Measurements from ENCODE around the gene CECR2.

The CECR2 gene

DNA sequence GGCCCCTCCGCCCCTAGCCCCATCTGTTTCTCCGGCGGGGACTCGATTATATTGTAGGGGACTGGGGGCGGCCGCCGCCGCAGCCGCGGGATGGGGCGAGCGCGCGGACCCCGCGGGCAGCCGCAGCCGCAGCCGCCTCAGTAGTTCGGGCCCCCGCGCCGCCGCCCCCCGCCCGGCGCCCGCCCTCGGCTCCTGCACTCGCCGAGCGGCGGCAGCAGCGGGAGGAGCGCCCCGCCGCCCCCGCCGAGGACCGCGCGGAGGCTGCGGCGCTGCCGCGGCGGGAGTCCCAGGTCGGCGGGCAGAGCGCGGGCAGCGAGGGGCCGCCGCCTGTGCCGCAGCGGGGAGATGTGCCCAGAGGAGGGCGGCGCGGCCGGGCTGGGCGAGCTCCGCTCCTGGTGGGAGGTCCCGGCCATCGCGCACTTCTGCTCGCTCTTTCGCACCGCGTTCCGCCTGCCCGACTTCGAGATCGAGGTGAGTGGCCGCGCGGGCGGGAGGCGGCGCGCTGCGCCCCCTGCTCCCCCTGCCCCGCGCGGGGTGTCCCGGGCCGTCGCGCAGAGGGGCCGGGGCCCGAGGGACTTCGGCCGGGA is at the start of gene CECR2:
TSS of gene CECR2 (plus strand) at position 22 of the 587 bp plus-strand sequence. CDS start at position 346, 324 bp downstream.
- peak in 1 of 2 experiments; percentile 12 for DNase-seq

DNA sequence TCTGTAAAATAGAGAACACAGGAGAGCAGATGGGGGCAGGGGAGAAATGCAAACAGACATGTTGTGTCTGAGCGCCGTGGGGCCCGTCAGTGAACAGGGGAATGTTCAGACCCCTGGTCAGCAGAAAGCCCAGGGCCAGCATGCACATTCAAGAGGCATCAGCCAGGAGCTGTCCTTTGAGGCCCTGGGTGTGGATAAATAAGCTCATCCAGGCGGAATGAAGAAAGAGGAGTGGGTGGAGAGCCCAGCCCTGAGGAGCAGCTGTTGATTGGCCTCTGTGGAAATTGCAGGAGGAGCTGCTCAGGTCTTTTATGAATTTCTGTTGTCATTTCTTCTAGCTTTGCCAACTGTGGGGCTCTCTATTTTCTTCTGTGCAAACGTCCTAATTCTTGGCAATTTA is 49.7 kb upstream of the CECR2 start:
- DNase-seq = peak in 1 of 2 experiments; percentile 8

DNA sequence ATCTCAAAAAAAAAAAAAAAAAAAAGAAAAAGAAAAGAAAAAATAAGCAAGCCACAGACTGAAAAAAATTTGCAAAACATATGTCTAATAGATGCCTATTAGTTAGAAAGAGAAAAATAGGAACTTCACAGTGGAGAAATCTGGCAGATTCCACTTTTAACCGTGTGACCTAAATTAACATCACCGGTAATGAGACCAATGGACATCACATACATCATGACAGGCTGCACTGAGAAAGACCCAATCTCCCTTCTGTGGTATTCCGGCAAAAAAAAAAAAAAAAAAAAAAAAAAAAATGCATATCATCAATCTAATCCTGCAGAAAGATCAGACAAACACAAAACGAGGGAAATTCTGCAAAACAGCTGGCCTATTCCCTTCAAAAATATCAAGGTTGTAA is 46.7 kb upstream of the CECR2 start:
- DNase-seq = no peak

DNA sequence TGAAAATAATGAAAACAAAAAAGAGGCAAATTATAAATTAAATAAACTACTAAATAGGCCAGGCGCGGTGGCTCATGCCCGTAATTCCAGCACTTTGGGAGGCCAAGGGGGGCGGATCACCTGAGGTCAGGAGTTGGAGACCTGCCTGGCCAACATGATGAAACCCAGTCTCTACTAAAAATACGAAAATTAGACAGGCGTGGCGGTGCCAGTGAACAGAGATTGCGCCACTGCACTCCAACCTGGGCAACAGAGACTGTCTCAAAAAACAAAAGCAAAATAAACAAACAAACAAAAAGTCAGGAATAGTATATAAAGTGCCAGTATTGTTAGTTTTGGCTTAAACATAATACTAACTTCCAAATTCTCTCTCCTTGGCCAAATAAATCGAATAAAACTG is 37.6 kb upstream of the CECR2 start:
- no peak for DNase-seq

DNA sequence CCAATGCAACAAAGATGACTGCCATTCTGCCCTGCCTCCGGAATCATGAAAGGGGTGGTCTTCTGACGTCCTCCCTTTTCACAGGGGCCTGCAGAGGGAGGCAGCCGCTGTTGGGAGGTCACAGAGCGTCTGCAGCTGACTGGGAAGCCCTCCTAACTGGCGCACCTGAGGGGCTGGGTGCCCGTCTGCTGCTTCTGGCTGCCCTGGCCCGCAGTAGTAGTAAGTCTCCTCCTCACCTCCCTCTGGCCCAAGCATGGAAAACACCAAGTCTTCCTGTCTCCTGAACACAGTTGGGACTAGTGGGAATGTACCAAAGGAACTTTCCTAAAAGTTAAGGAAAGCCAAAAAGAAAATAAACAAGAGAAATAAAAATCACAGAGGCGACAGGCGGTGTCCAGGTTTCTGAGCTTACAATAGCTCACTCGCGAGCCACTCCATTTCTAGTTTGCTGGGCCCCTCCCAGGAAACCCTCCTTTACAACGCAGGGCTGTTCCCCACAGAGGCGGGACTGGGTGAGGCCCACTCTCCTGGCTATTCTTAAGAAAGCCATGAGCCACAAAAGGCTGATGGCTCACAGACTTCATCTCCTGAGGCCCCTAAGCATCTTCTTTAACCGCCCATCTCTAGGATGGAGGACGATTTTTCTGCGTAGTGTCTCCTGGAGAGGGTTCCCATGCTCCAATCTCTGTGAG is 37.0 kb upstream of the CECR2 start:
- no peak for DNase-seq

DNA sequence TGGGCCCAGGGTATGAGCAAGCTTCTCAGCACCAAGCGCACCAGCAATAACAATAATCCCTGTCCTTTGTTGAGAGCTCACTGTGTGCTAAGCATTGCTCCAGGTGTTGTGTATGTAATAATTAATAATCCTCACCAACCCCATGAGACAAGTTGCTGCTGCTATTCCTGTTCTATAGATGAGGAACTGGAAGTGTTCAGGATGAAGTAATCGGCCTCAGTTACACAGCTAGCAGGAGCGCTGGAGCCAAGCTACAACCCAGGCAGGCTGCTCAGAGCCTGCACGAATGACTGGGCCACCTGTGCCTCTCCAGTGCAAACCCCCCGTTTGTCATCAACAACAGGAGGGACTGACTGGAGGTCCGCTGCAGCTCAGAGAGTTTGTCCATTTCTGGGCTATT is 35.2 kb upstream of the CECR2 start:
- no peak for DNase-seq

DNA sequence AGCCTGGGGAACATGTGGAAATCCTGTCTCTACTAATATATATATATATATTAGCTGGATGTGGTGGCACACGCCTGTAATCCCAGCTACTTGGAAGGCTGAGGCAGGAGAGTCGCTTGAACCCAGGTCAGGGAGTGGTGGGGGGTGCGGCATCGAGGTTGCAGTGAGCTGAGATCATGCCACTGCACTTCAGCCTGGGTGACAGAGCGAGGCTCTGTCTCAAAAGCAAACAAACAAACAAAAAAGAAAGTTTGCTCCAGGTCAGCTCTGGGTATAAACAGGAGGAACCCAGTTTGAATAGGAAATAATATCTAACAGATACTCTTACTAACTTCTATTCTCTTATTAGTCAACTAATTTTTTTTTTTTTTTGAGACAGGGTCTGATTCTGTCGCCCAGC is 34.3 kb upstream of the CECR2 start:
- DNase-seq = no peak

DNA sequence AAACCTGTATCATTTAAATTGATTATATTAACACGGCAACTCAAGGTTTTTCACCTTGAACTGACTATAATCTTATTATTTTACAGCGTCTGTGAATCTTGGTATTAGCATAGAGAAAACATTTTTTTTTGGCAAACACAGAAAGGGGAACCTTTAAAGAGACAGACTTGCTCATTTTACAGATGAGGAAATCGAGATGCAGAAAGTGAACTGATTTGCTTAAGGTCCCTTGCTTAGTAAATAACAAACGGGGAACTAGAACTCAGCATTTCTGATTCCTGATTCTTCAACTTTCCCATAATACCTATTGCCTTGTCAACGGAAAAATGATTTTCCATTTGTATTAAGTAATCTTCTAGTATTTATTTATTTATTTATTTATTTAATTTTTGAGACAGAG is 33.2 kb upstream of the CECR2 start:
- DNase-seq = no peak

DNA sequence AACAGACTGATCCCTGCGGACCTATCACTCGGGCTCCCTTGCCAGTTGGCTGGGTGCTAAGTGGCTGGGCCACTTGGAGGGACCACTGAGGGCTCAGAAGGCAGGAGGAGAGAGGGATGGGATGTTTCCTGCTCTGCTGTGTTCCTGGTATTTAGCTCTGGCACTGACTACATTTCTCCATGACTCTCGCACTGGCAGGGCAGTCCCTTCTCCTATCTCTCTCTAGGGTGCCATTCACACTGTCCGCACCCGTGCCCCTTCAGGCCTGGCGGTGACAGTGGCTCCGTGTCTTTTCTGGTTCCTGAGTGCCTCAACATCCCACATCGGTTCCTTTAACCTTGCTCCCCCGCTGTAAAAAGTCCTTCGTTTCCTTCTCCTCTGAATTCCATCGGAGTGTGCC is 31.6 kb upstream of the CECR2 start:
- DNase-seq = no peak

DNA sequence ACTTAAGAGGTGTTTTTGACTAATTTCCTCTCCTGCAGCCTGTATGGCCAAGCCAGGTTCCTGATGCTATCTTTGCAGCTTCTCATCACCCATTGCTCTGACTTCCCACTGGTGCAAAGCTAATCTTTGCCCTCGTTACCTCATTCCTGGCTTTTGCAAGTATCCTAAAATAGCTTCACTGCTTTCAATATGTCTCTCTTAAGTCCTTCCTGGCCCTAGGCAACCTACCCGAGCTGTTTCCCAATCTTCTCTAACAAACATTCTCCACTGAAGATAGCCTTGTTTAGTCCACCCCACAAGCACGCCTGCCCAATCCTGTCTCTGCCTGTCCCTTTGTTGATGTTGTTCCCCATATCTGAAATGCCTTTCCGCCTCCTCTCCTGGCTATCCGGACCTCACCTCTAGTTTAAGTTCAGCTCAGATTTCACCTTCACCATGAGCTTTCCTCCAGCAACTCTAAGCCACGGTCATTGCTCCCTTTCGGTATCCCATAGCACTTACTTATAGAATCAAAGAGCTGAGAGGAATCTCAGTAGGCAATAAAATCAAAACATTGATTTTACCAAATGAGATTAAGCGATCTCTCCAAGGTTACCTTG is 30.1 kb upstream of the CECR2 start:
- DNase-seq = no peak

DNA sequence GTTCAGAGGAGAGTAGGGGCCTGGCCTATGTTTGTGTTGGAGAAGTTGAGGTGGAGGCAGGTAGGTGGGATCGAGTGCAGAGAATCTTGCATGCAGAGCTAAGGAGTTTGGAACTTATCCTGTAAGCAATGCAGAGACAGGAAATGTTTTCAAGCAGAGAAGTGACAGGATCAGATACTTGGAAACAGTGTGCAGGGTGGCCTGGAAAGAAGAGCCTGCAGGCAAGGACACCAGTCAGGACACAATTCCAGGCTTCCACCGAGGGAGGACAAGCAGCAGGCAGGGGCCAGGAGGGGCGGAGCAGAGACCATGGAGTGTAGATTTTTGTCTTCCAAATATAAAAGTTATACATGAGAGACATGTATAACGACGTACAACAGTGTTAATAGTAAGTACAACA is 26.9 kb upstream of the CECR2 start:
- no peak for DNase-seq

DNA sequence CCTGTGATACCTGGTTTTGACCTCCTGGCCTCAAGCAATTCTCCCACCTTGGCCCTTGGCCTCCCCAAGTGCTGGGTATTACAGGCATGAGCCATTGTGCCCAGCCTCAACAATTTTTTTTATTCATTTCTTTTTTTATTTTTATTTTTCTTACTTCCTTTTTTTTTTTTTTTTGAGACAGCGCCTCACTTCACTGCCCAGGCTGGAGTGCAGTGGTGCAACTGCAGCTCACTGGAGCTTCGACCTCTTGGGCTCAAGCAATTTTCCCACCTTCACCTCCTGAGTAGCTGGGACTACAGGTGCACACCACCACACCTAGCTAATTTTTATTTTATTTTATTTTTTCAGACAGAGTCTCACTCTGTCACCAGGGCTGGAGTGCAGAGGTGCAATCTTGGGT is 25.5 kb upstream of the CECR2 start:
- no peak for DNase-seq

DNA sequence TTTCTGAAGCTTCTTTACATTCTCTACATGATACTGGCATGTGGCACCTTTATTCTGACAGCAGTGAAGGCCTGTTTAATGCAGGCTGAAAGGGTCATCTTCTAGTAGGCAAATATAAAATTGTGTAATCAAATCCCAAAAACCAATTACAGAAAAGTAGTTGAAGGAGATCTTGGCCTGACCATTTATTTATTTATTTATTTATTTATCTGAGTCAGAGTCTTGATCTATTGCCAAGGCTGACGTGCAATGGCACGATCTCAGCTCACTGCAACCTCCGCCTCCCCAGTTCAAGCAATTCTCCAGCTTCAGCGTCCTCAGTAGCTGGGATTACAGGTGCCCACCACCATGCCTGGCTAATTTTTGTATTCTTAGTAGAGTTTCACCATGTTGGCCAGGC is 22.7 kb upstream of the CECR2 start:
- DNase-seq = no peak

DNA sequence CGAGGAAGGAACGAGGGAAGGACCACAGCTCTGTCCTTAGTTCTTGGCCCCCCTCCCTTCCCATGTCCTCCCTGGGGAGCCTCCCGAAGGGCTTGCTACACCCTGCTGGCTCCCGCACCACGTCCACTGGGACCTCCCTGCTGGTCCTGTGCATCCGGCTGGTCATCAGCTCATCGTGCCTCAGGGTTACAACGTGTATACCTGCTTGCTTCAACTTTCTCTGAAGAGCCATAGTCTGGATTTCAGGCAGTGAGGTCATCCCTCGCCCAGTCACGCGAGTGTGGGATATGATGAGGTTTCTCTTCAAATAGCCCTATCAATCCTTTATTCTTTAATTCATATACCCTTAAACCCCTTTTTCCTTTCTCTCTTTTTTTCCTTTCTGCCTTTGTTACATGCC is 21.5 kb upstream of the CECR2 start:
- no peak for DNase-seq

DNA sequence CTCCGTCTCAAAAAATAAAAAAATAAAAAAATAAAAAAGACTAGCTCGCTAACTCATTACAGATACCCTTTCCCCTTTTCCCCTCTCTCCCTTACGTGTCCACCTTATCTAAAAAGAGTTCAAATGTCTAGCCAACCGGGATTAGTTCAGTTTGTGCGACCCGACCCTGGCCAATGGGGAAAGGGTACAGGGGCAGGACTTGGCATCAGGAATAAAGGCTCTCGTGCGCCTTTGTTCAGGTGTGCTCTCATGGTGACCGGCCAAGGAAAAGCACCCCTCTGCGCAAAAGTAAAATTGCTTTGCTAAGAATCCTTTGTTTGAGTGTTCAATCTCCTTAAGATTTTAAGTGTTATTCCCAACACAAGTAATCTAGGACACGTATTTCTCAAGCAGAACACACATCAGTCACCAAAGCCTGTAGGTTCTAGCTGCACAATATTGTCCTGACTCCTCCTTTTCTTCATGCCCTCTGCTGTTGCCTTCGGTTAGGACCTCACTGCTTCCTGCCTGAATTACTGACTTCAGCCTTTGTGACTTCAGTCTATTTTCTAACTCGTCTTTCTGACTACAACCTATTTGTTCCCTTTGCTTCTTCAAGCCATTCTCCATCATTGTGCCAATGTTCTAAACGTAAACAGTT is 20.7 kb upstream of the CECR2 start:
- no peak for DNase-seq

DNA sequence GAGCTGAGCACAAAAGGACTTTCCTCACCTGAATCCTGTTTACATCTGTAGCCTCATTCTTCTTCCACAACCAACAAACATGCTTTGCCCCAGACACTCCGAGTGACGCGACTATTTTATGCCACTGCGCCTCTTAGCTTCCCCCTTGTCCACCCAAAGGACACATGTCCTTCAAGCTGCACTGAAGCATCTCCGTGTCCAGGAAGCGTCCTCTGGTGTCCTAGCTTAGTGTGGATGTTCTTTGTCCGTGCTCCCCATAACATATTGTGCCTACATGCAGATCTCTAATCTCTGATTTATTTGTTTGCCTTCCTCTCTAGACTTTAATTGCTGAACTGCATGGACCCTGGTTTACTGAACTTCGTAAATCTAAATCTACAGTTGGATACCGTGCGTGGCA is 20.1 kb upstream of the CECR2 start:
- no peak for DNase-seq

DNA sequence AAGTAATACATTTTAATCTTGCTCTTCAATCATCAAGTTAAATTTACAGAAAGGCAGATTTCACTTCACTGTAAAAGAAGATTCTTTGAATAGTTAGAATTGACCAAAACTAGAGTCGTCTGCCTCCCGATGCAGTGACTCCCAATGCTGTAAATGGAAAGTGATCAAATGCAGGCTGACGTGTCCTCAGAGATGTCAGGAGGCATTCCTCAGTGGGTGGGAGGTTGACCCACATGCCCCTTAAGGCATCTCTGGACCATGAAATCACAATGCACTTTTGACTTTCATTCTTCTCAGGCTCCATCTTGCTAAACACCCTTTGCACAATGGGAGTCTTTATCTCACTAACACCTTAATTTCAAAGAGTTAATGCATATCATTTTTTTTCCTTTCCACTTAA is 19.0 kb upstream of the CECR2 start:
- no peak for DNase-seq

DNA sequence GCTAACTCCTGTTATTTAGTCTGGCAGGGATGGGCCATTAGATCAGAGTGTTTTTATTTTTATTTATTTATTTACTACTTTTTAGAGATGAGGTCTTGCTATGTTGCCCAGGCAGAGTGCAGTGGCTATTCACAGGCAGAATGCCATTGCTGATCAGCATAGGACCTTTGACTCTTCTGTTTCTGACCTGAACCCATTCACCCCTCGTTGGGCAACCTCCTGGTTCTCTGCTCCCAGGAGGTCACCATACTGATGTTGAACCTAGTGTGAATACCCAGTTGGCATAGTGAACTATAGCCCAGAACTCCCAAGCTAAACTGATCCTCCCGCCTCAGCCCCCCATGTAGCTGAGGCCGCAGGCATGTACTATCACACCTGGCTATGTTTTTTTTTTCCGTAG is 16.5 kb upstream of the CECR2 start:
- no peak for DNase-seq

DNA sequence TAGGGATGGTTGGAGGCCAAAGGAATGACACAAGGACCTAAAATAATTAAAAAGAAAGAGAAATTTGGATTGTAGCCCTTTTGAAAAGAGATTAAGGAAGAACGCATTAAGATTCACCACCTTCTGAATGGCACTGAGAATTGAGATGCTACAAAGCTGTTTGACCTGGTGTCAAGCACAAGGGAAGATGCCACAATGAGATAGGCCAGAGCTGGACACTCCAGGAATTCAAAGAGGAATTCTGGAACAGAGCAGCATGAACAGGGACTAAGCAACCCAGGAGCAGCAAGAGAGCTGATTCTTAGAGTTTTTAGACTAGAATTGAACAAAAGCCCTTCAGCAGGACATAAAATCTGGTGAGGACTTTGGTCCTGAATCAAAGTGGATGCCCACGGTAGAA is 11.6 kb upstream of the CECR2 start:
- DNase-seq = no peak

DNA sequence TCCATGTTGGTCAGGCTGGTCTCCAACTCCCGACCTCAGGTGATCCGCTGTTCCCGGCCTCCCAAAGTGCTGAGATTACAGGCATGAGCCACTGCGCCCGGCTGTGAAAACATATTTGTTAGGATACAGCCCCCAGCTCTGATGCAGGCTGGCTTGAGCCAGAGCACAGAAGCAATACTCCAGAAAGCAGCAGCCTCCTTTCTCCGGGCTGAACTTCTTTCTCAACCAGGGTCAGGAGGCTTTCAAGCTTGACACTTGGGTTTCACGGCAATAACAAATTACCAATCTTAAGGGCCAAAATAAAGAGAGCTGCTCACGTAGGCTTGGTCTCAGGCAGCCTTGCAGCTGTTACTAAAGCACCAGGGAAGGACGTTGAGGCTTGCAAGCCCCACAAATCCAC is 10.8 kb upstream of the CECR2 start:
- no peak for DNase-seq

DNA sequence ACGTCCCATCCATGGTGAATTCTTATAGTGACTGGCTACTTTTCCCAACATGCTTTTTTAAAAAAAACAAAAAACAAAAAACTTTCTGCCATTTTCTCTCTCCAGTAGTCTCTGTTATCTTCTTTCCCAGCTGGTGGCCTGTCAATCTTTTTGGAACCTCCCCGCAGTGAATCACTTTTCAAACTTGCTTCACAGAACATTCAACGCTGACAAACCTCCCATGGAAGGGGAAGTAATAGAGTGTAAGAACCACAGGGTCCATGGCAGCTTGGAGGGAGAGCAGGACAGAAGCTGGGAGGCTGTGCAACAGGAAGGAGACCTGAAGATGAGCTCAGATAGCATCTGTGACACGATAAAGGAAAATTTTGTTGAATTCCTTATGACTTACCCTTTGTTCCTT is 9.8 kb upstream of the CECR2 start:
- DNase-seq = no peak

DNA sequence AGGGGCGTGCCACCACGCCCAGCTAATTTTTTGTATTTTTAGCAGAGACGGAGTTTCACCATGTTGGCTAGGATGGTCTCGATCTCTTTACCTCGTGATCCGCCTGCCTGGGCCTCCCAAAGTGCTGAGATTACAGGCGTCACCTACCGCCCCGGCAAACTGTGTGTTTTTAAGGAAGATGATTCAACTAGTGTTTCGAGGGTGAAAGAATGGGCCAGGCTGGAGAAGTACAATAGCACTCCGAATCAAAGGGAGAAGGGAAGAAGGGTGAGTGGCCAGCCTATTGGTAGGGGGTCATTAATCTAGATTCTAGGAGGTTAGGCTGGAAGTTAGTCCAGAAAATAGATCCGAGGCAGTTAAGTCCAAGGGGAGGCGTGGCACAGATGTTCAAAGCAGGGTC is 2.9 kb upstream of the CECR2 start:
- no peak for DNase-seq

DNA sequence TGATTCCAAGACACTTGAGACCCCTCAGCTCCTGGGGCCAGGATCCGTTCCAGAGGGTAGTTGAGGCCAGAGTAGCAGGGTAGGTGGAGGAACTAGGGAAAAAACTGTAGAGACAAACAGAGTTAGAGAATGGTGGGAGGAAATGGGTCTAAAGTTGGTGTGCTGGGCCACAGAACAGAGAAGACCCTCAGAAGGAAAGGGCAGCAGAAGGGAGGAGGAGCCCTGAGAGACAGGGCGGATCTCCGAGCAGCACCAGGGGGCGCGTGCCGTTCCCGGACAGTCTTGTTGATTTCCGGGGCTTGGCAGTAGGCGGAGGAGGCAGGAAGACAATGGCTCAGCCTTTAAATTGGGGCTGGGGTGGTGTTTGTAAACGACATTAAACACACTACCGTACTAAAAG is 2.4 kb upstream of the CECR2 start:
- DNase-seq = no peak

DNA sequence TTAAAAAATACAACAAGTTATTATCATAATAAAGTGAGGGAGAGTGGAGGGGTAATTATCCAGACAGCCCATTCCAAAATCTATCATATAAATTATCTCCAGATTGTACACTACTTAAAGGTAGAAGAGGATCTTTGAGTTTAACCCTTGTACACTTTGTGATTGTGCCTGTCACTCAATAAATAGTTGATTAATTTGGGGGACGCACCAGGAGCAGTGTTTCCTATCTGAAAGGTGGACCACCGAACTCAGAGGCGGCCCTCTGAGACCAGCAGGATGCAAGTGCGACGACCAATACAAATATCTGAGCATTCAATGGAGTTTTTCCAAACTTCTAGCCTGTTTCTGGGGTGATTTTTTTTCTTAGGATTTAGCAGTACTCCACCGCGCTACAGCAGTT is 1.1 kb upstream of the CECR2 start:
- DNase-seq = no peak
